Breast epithelium (tissue), 4 donors: ENCODE measurements around the gene CPNE7. TPM values are rescaled to one million over a fixed set of nuclear protein-coding genes. Genes with fewer than 3 reads are reported as not detected.
A peak's percentile ranks its signal among the peaks of the same experiment; 100 is the strongest.

ENCODE experiments used
- DNase-seq, 2 donors: peaks; one replicate each; pipeline ENCODE4 v3.0.0-alpha.2; 2019; ENCODE audit warnings: low spot score in 2 of 2
- H3K27ac ChIP-seq, 2 donors: fragments of 200-600 bp; sonication (generic) in 1 of 2; one replicate each; pipeline ENCODE4 v1.5.1; 2016 to 2019; ENCODE audit warnings: mild to moderate bottlenecking in 1 of 2
- H3K27me3 ChIP-seq, 2 donors: fragments of 200-600 bp; sonication (generic) in 1 of 2; one replicate each; pipeline versions ENCODE4 v1.5.1 to v1.6.0; 2017 to 2019; ENCODE audit warnings: control low read depth in 1 of 2, mild to moderate bottlenecking in 1 of 2
- H3K36me3 ChIP-seq: fragments of 200-600 bp; one replicate; pipeline ENCODE4 v1.5.1; 2019
- H3K4me1 ChIP-seq, 2 donors: fragments of 200-600 bp; sonication (generic); one replicate each; pipeline ENCODE4 v1.5.1; 2016 to 2019; ENCODE audit warnings: control low read depth in 1 of 2
- H3K4me3 ChIP-seq, 3 donors: fragments of 200-600 bp; sonication (generic); 1 replicate in 2 of 3; 2 replicates in 1 of 3; pipeline ENCODE4 v1.5.1; 2016 to 2019; ENCODE audit warnings: mild to moderate bottlenecking in 3 of 3, moderate library complexity in 2 of 3
- H3K9me3 ChIP-seq, 2 donors: fragments of 200-600 bp; sonication (generic) in 1 of 2; one replicate each; pipeline ENCODE4 v1.5.1; 2016 to 2019; ENCODE audit warnings: control low read depth in 1 of 2
- POLR2A ChIP-seq: fragments of 450-650 bp; IDR thresholded peaks from one replicate; pipeline ENCODE4 v1.6.1; 2016; ENCODE audit warnings: antibody characterized with exemption, mild to moderate bottlenecking, moderate library complexity
- POLR2AphosphoS5 ChIP-seq, 3 donors: sonication (generic); formaldehyde crosslinking; IDR thresholded peaks; one replicate each; pipeline ENCODE4 v1.6.1; 2017; ENCODE audit warnings: antibody characterized with exemption in 3 of 3
- intact Hi-C: fragments of 100-400 bp; cut with DNase I; formaldehyde crosslinking; loops from one replicate; pipeline ENCODE4 v1.15.1; 2023; ENCODE audit warnings: low total_unique reads
- total RNA-seq, 3 donors: library from RNA; depleted of rRNA; stranded (reverse); fragments of >200 nt; gene quantifications; one replicate each; pipeline ENCODE4 v1.1.0, GENCODE V29; 2016
- TF ChIP-seq, protein P1 (sequence below), 3 donors: fragments of 450-650 bp; IDR thresholded peaks; one replicate each; pipeline ENCODE4 v1.5.1; 2016 to 2017; ENCODE audit warnings: antibody characterized with exemption in 3 of 3, mild to moderate bottlenecking in 3 of 3, moderate library complexity in 3 of 3

Gene CPNE7
- total RNA-seq, 3 donors from 2014 or later = 1.2 to 4.9 TPM; not detected in 1

DNA sequence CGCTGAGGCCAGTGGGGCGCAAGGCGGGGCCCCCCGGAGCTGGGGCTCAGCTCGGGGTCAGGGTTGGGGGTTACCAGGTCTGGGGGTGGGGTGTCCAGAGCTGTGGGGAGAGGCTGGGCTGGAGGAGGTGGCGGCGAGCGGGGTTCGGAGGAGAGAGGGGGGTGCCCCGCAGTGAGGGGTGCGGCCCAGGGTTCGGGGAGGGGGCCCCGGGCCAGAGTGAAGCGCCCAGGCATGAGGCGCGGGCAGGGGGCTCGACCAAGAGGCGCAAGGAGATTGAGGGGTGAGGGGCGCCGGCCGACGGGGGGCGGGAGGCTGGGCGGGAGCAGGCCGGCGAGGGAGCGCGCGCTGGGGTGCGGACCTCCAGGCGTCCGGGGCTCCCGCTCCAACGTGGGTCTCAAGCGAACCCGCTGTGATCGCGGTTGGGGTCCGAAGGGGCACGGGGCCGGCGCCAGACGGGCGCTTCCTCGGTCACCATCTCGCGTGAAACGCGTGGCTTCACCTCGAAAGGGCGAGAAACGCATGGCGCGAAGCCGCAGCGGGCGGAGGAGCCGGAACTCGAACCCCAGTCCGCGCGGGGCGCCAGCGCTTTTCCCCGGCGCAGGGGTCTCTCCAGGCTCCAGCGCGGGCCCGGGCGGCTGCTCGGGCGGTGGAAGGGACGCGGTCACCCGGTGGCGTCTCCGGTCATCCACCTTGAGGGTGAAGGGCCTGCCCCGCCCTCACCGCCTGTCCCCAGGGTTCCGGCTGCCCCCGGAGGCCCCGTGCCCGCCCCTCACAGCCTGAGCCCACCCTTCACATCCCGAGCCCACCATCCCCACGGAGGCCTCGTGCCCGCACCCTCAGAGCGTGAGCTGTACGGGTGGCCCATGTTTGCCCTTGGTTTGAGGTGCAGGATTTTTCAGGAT, 846 bp downstream of the CPNE7 start:
- DNase-seq = no peak
- Histone ChIP-seq H3K27me3 (peaks cover 13 to 40% of the 10 kb centered on the region in 2 donors), H3K9me3 (no peaks in the 10 kb centered on the region), H3K27ac (no peak overlapping the region), H3K4me1 (peaks cover 8 to 12% of the 10 kb centered on the region in 2 donors), H3K36me3 (no peaks in the 10 kb centered on the region), H3K4me3 (peak overlapping the region in 2 of 3 donors; percentile 41 to 65)
- TF ChIP-seq, protein P1, sequence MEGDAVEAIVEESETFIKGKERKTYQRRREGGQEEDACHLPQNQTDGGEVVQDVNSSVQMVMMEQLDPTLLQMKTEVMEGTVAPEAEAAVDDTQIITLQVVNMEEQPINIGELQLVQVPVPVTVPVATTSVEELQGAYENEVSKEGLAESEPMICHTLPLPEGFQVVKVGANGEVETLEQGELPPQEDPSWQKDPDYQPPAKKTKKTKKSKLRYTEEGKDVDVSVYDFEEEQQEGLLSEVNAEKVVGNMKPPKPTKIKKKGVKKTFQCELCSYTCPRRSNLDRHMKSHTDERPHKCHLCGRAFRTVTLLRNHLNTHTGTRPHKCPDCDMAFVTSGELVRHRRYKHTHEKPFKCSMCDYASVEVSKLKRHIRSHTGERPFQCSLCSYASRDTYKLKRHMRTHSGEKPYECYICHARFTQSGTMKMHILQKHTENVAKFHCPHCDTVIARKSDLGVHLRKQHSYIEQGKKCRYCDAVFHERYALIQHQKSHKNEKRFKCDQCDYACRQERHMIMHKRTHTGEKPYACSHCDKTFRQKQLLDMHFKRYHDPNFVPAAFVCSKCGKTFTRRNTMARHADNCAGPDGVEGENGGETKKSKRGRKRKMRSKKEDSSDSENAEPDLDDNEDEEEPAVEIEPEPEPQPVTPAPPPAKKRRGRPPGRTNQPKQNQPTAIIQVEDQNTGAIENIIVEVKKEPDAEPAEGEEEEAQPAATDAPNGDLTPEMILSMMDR (IDR thresholded peaks at IDR 0.05) = no peak
- TF ChIP-seq POLR2AphosphoS5 (IDR thresholded peaks at IDR 0.05) (no peak), POLR2A (no peak)
- intact Hi-C loops = no loop called here

DNA sequence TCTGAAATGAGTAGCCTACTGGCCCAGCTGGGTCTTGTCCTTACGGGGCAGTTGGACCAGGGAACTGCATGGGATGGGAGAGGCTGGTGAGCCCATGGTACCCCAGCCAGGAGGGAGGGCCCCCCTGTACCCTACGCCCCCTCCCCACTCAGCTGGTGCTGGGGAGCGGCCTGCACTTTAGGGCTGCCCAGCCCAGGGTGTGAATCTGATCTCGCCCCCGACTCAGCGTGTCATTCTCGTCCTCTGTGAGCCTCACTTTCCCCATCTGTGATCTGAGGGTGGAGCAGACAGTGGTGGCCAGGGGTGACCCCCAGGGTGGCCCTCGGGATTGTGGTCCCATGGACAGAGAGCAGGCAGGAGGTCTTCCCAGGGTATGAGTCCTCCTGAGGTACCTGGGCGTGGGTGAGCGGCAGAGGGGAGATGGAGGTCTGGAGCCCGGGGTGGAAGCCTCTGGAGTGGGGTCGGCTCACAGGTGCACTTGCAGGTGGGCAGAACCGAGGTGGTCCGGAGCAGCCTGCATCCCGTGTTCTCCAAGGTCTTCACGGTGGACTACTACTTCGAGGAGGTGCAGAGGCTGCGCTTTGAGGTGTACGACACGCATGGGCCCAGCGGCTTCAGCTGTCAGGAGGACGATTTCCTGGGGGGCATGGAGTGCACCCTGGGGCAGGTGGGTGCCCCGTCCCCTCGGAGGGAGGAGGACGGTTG, 1.6 kb downstream of the CPNE7 start:
- peaks cover 8 to 12% of the 10 kb centered on the region in 2 donors for H3K4me1 ChIP-seq
- H3K9me3 ChIP-seq = no peaks in the 10 kb centered on the region
- TF ChIP-seq POLR2A (no peak), POLR2AphosphoS5 (IDR thresholded peaks at IDR 0.05) (no peak)
- TF ChIP-seq, protein P1 (IDR thresholded peaks at IDR 0.05) = no peak
- peaks cover 13 to 34% of the 10 kb centered on the region in 2 donors for H3K27me3 ChIP-seq
- intact Hi-C loops = no loop called here
- H3K4me3 ChIP-seq = no peak overlapping the region
- no peak overlapping the region for H3K27ac ChIP-seq
- DNase-seq = no peak
- H3K36me3 ChIP-seq = no peaks in the 10 kb centered on the region

DNA sequence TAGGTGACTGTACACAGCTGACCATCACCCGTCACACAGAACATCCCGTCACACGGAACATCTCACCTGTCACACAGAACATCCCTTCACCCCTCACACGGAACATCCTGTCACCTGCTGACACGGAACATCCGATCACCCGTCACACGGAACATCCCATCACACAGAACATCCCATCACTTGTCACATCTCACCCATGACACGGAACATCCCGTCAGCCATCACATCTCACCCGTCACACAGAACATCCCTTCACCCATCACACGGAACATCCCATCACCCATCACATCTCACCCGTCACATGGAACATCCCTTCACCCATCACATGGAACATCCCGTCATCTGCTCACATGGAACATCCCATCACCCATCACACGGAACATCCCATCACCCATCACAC, 3.8 kb downstream of the CPNE7 start:
- intact Hi-C loops = loop anchor here (1.0 kb wide), 1 partner anchor 46 kb away; no protein-coding TSS in a partner anchor
- DNase-seq = no peak

DNA sequence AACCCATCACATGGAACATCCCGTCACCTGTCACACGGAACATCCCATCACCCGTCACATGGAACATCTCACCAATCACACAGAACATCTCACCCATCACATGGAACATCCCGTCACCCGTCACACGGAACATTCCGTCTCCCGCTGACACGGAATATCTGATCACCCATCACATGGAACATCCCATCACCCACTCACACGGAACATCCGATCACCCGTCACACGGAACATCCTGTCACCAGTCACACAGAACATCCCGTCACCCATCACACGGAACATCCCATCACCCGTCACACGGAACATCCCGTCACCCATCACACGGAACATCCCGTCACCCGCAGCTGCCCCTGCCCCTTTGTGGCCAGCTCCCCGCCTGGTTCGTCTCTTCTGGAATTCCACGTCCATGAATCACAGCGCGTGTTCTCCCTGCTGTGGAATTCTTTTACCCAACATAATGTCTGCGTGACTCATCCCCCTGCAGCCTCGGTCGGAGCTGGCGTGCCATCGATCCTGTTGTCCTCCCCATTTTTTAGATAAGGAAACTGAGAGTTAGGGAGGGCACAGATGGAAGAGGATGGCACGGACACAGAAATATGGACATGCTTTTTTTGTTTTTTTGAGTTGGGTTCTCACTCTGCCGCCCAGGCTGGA, 5.6 kb downstream of the CPNE7 start:
- Histone ChIP-seq H3K27ac (peak overlapping the region in 1 of 2 donors; percentile 85), H3K27me3 (peaks cover under 1 to 6% of the 10 kb centered on the region in 2 donors), H3K36me3 (no peaks in the 10 kb centered on the region), H3K4me1 (no peaks in the 10 kb centered on the region), H3K9me3 (no peaks in the 10 kb centered on the region), H3K4me3 (no peak overlapping the region)
- no peak for DNase-seq
- TF ChIP-seq POLR2A (no peak), POLR2AphosphoS5 (IDR thresholded peaks at IDR 0.05) (no peak)
- TF ChIP-seq, protein P1 (IDR thresholded peaks at IDR 0.05) = no peak
- intact Hi-C loops = no loop called here

More for the DNA sequence above, 3.8 kb downstream of the CPNE7 start:
- Histone ChIP-seq H3K9me3 (no peaks in the 10 kb centered on the region), H3K36me3 (no peaks in the 10 kb centered on the region), H3K4me3 (no peak overlapping the region), H3K4me1 (peaks cover 8 to 11% of the 10 kb centered on the region in 2 donors), H3K27me3 (peaks cover 13 to 21% of the 10 kb centered on the region in 2 donors), H3K27ac (no peak overlapping the region)
- TF ChIP-seq POLR2AphosphoS5 (IDR thresholded peaks at IDR 0.05) (no peak), POLR2A (no peak)
- TF ChIP-seq, protein P1 (IDR thresholded peaks at IDR 0.05) = no peak
